Measurements from ENCODE around the gene BMPR2.
A peak's percentile ranks its signal among the peaks of the same experiment; 100 is the strongest.
"Not testable (repeated sequence)": the region's sequence is repeated elsewhere in the genome, so short reads cannot be mapped to it uniquely, and the experiment has no call there.

The BMPR2 gene

GRCh38 chr2:202521470-202521869 lies 145.3 kb downstream of the BMPR2 start:
- no peak for DNase-seq (ENCODE audit: low read depth in 4 of 4, low spot score in 1 of 4)

- no peak for DNase-seq (ENCODE audit: low read depth in 4 of 4, low spot score in 1 of 4)
These were observed 153.3 kb downstream of the BMPR2 start for GRCh38 chr2:202529389-202529788.

- DNase-seq (ENCODE audit: low read depth in 4 of 4, low spot score in 1 of 4): no peak
These were observed 153.9 kb downstream of the BMPR2 start for GRCh38 chr2:202530038-202530437.

GRCh38 chr2:202535290-202535689 lies 159.2 kb downstream of the BMPR2 start:
- DNase-seq (ENCODE audit: low read depth in 4 of 4, low spot score in 1 of 4): not testable (repeated sequence)

- DNase-seq (ENCODE audit: low read depth in 4 of 4, low spot score in 1 of 4): no peak
These were observed 165.0 kb downstream of the BMPR2 start for GRCh38 chr2:202541137-202541536.

GRCh38 chr2:202542142-202542541 lies 166.0 kb downstream of the BMPR2 start:
- DNase-seq (ENCODE audit: low read depth in 4 of 4, low spot score in 1 of 4): no peak

GRCh38 chr2:202545523-202545922 lies 169.4 kb downstream of the BMPR2 start:
- no peak for DNase-seq (ENCODE audit: low read depth in 4 of 4, low spot score in 1 of 4)

GRCh38 chr2:202545931-202546330 lies 169.8 kb downstream of the BMPR2 start:
- DNase-seq (ENCODE audit: low read depth in 4 of 4, low spot score in 1 of 4): no peak

GRCh38 chr2:202546499-202547141 lies 170.5 kb downstream of the BMPR2 start:
- DNase-seq (ENCODE audit: low read depth in 4 of 4, low spot score in 1 of 4): not testable (repeated sequence)

- DNase-seq (ENCODE audit: low read depth in 4 of 4, low spot score in 1 of 4): no peak
These were observed 172.1 kb downstream of the BMPR2 start for GRCh38 chr2:202548240-202548639.

- not testable (repeated sequence) for DNase-seq (ENCODE audit: low read depth in 4 of 4, low spot score in 1 of 4)
These were observed 174.9 kb downstream of the BMPR2 start for GRCh38 chr2:202551000-202551399.

- DNase-seq (ENCODE audit: low read depth in 4 of 4, low spot score in 1 of 4): no peak
These were observed 179.2 kb downstream of the BMPR2 start for GRCh38 chr2:202555356-202555755.

GRCh38 chr2:202560200-202560599 lies 184.1 kb downstream of the BMPR2 start:
- DNase-seq (ENCODE audit: low read depth in 4 of 4, low spot score in 1 of 4): no peak

- DNase-seq (ENCODE audit: low read depth in 4 of 4, low spot score in 1 of 4): no peak
These were observed 188.1 kb downstream of the BMPR2 start for GRCh38 chr2:202564226-202564625.

- DNase-seq (ENCODE audit: low read depth in 4 of 4, low spot score in 1 of 4): no peak
These were observed 190.2 kb downstream of the BMPR2 start for GRCh38 chr2:202566286-202566685.

GRCh38 chr2:202574541-202574940 lies 198.4 kb downstream of the BMPR2 start:
- no peak for DNase-seq (ENCODE audit: low read depth in 4 of 4, low spot score in 1 of 4)

- not testable (repeated sequence) for DNase-seq (ENCODE audit: low read depth in 4 of 4, low spot score in 1 of 4)
These were observed 199.1 kb downstream of the BMPR2 start for GRCh38 chr2:202575194-202575593.

GRCh38 chr2:202577250-202578183 lies 201.4 kb downstream of the BMPR2 start:
- DNase-seq (ENCODE audit: low read depth in 4 of 4, low spot score in 1 of 4): no peak

- not testable (repeated sequence) for DNase-seq (ENCODE audit: low read depth in 4 of 4, low spot score in 1 of 4)
These were observed 206.7 kb downstream of the BMPR2 start for GRCh38 chr2:202582846-202583245.

GRCh38 chr2:202583709-202584219 lies 207.6 kb downstream of the BMPR2 start:
- DNase-seq (ENCODE audit: low read depth in 4 of 4, low spot score in 1 of 4): no peak

GRCh38 chr2:202588647-202589581 lies 212.8 kb downstream of the BMPR2 start:
- peak; percentile 29 to 49 (median 40) for DNase-seq (ENCODE audit: low read depth in 4 of 4, low spot score in 1 of 4)
